HG03280 (cell line): Measurements from ENCODE around the gene LRRC58.

Experiments used
- ATAC-seq: cut with Tn5 transposase; IDR thresholded peaks from one replicate; pipeline ENCODE4 v1.9.1; 2021; ENCODE audit warnings: mild to moderate bottlenecking, moderate library complexity; ENCODE audit not compliant: unreplicated experiment

The LRRC58 gene

GRCh38 chr3:120281261-120281660 is 67.9 kb downstream of the LRRC58 start:
- ATAC-seq, result no peak

- no peak for ATAC-seq
Observed at GRCh38 chr3:120280566-120280965, 68.6 kb downstream of the LRRC58 start.

GRCh38 chr3:120280026-120280425 is 69.1 kb downstream of the LRRC58 start:
- no peak for ATAC-seq

- no peak for ATAC-seq
Observed at GRCh38 chr3:120276767-120277166, 72.4 kb downstream of the LRRC58 start.

GRCh38 chr3:120275618-120276017 is 73.5 kb downstream of the LRRC58 start:
- no peak for ATAC-seq

GRCh38 chr3:120274739-120275167 is 74.4 kb downstream of the LRRC58 start:
- ATAC-seq, result no peak
